ENCODE measurements around the gene ATMIN. TPM values are rescaled to one million over a fixed set of nuclear protein-coding genes. Genes with fewer than 3 reads are reported as not detected.

Gene ATMIN
- 10 to 100 TPM; 27.3 to 34.0 (median 31.4) TPM for total RNA-seq
- long read RNA-seq, donor 1, full-length matches to known transcripts = 49 of 58 reads
- long read RNA-seq, donor 1, partial matches to known transcripts = 0 of 58 reads
- long read RNA-seq, donor 1, other reads (novel, unspliced or antisense) = 9 of 58 reads
- long read RNA-seq, donor 2, partial matches to known transcripts = 1 of 2 reads
- long read RNA-seq, donor 2, other reads (novel, unspliced or antisense) = 1 of 2 reads

GRCh38 chr16:81035398-81035974 is at the start of gene ATMIN:
ATMIN (plus strand) TSS chr16:81035842; CDS start chr16:81035871, 29 bp downstream.
- Histone ChIP-seq H3K36me3 (ENCODE audit: low read depth) (no peaks in the 10 kb centered on the region), H3K4me1 (ENCODE audit: low read depth) (peaks cover 7% of the 10 kb centered on the region), H3K4me3 (peak within 1 kb of the TSS; percentile 74), H3K9me3 (no peaks in the 10 kb centered on the region)
- intact Hi-C loops (cut with DNase I, micrococcal nuclease) = no loop called here
- ATAC-seq (peak; percentile 100), DNase-seq (peak; percentile 89 to 94 (median 93))
- peak; percentile 98 for TF ChIP-seq CTCF (IDR thresholded peaks at IDR 0.05)

GRCh38 chr16:80986557-80986956 is 49.1 kb upstream of the ATMIN start:
- no peak for DNase-seq
- Histone ChIP-seq H3K4me3 (no peak overlapping the region), H3K4me1 (ENCODE audit: low read depth) (peaks cover 4% of the 10 kb centered on the region), H3K9me3 (no peaks in the 10 kb centered on the region), H3K36me3 (ENCODE audit: low read depth) (no peaks in the 10 kb centered on the region)
- no peak for ATAC-seq
- intact Hi-C loops (cut with DNase I, micrococcal nuclease) = no loop called here
- no peak for TF ChIP-seq CTCF (IDR thresholded peaks at IDR 0.05)

GRCh38 chr16:80988756-80989155 is 46.9 kb upstream of the ATMIN start:
- Histone ChIP-seq H3K36me3 (ENCODE audit: low read depth) (no peaks in the 10 kb centered on the region), H3K4me3 (no peak overlapping the region), H3K4me1 (ENCODE audit: low read depth) (no peaks in the 10 kb centered on the region), H3K9me3 (no peaks in the 10 kb centered on the region)
- DNase-seq (no peak), ATAC-seq (no peak)
- no peak for TF ChIP-seq CTCF (IDR thresholded peaks at IDR 0.05)
- intact Hi-C loops (cut with DNase I, micrococcal nuclease) = no loop called here

GRCh38 chr16:80989801-80990200 is 45.8 kb upstream of the ATMIN start:
- H3K36me3 ChIP-seq (ENCODE audit: low read depth) = no peaks in the 10 kb centered on the region
- TF ChIP-seq CTCF (IDR thresholded peaks at IDR 0.05) = no peak

GRCh38 chr16:80990577-80990976 is 45.1 kb upstream of the ATMIN start:
- H3K9me3 ChIP-seq = no peaks in the 10 kb centered on the region
- ATAC-seq = no peak

More at GRCh38 chr16:80989801-80990200, 45.8 kb upstream of the ATMIN start:
- Histone ChIP-seq H3K4me1 (ENCODE audit: low read depth) (no peaks in the 10 kb centered on the region), H3K9me3 (no peaks in the 10 kb centered on the region), H3K4me3 (no peak overlapping the region)
- ATAC-seq = peak; percentile 25
- intact Hi-C loops (cut with DNase I, micrococcal nuclease) = no loop called here
- DNase-seq = no peak

More at GRCh38 chr16:80990577-80990976, 45.1 kb upstream of the ATMIN start:
- Histone ChIP-seq H3K36me3 (ENCODE audit: low read depth) (no peaks in the 10 kb centered on the region), H3K4me3 (no peak overlapping the region), H3K4me1 (ENCODE audit: low read depth) (no peaks in the 10 kb centered on the region)
- no peak for TF ChIP-seq CTCF (IDR thresholded peaks at IDR 0.05)
- DNase-seq = no peak
- intact Hi-C loops (cut with DNase I, micrococcal nuclease) = no loop called here
